Adrenal gland (tissue), 12 donors: ENCODE data around the gene ARHGEF7. TPM values are rescaled to one million over a fixed set of nuclear protein-coding genes. Genes with fewer than 3 reads are reported as not detected.

Source experiments
- DNase-seq, 7 donors: peaks; one replicate each; pipeline ENCODE4 v3.0.0-alpha.2; 2019 to 2020
- H3K27ac ChIP-seq, 5 donors: fragments of 200-600 bp; sonication (generic) in 4 of 5; 1 replicate in 3 of 5; 2 replicates in 2 of 5; pipeline versions ENCODE4 v1.5.1 to v1.8.0; 2016 to 2020; ENCODE audit warnings: mild to moderate bottlenecking in 1 of 5
- H3K27me3 ChIP-seq: fragments of 200-600 bp; 2 replicates; pipeline ENCODE4 v1.8.0; 2021
- H3K36me3 ChIP-seq, 2 donors: fragments of 200-600 bp; replicated peaks in 1 of 2; 1 replicate in 1 of 2; 2 replicates in 1 of 2; pipeline versions ENCODE4 v1.5.1 to v1.8.0; 2018 to 2022
- H3K4me1 ChIP-seq, 2 donors: fragments of 200-600 bp; replicated peaks in 1 of 2; 1 replicate in 1 of 2; 2 replicates in 1 of 2; pipeline versions ENCODE4 v1.5.1 to v1.8.0; 2018 to 2021
- H3K4me3 ChIP-seq, 4 donors: fragments of 200-600 bp; sonication (generic) in 3 of 4; one replicate each; pipeline ENCODE4 v1.5.1; 2016 to 2018
- H3K9me3 ChIP-seq, 3 donors: fragments of 200-600 bp; sonication (generic) in 1 of 3; replicated peaks in 1 of 3; 1 replicate in 2 of 3; 2 replicates in 1 of 3; pipeline versions ENCODE4 v1.5.1 to v1.8.0; 2016 to 2021
- POLR2A ChIP-seq, 2 donors: fragments of 450-650 bp; IDR thresholded peaks; one replicate each; pipeline ENCODE4 v1.6.1; 2017; ENCODE audit warnings: antibody characterized with exemption in 2 of 2, mild to moderate bottlenecking in 2 of 2, moderate library complexity in 1 of 2
- WGBS, 4 donors: extraction: QIAGEN DNeasy Blood & Tissue Kit in 2 of 4; methylation state at CpG; one replicate each; pipeline versions ENCODE4 v1.1.5 to v1.1.7; 2013 to 2017; 5-methylcytosine and 5-hydroxymethylcytosine counted together
- intact Hi-C, 2 donors: fragments of 100-400 bp; cut with DNase I; formaldehyde crosslinking; loops; one replicate each; pipeline versions ENCODE4 v1.14.1 to v1.15.0; 2022 to 2023
- polyA plus RNA-seq, 3 donors: library from polyadenylated mRNA; stranded (reverse); fragments of 200-250 nt in 2 of 3; fragments of 350-450 nt in 1 of 3; fragmentation: Illumina TruSeq in 1 of 3; extraction: RNeasy Lipid Tissue Mini Kit (QIAGEN cat#74804) in 1 of 3; gene quantifications; one replicate each; pipeline ENCODE4 v1.2.3, GENCODE V29; 2013 to 2014
- total RNA-seq, 9 donors: library from RNA; depleted of rRNA in 4 of 9; stranded (reverse); fragments of >200 nt in 4 of 9; fragments of 120-200 nt in 1 of 9; fragmentation: NEBNext Ultra II Directional in 1 of 9; extraction: Animal tissue kit (Norgen Biotek cat#: 25700) in 1 of 9; gene quantifications; one replicate each; pipeline versions ENCODE4 v1.1.0 to v1.2.4, GENCODE V29; 2013 to 2023
- TF ChIP-seq, protein P1 (sequence below), 6 experiments: fragments of 450-650 bp in 4 of 6; fragments of 200-600 bp in 2 of 6; sonication (generic) in 1 of 6; IDR thresholded peaks; 1 replicate in 5 of 6; 2 replicates in 1 of 6; pipeline versions ENCODE4 v1.5.1 to v1.8.0; 2016 to 2021; ENCODE audit warnings: antibody characterized with exemption in 6 of 6, mild to moderate bottlenecking in 2 of 6, moderate library complexity in 1 of 6
- donor health status: healthy with polysubstance abuse.
- donor health status: Bipolar disorder and iron deficiency.
- donor health status: DM: yes; HTN: yes; CAD: no.
- donor health status: DM: no; HTN: no; CAD: no.
- donor health status: DM: no; HTN: no; CAD: no.
- donor health status: DM: yes; HTN: yes; CAD: no.

ARHGEF7 gene
- total and polyA plus RNA-seq, 12 donors: 25.3 to 69.3 (median 53.2) TPM

DNA sequence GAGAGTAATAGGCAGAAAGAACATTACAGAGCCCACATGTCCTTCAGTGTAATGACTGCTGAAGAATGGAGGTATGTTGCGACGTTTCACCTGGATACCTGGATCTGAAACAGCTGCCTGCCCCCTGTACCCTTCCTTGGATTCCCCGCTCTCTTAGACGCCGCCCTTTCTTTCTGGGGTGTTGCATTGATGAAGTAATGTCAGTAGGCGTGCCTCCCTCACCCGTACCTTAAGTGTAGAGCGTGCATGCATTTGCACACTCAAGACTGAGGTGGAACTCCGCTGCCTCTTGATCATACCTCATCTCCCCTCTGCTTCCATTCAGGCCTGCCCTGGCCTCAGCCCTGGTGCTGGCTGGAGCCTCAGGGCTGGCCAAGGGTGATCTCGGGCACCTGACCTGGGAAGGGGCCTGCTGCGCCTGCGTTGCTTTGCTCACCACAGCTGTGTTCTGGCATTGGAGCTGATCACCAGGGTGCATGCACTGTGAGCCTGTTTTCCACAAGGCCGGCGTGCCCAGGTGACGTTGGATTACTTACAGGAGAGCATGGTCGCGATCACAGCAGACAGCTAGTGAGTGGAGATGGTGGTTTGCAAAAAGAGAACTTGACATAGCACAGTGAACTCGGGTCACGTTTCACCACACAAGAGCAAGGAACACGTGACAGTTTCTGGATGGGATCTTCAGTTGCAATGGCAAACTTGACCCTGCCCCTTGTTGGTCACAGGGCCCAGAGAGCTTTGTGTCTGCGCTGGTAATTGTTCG is 99.0 kb downstream of the ARHGEF7 start:
- Histone ChIP-seq H3K27me3 (no peaks in the 10 kb centered on the region), H3K9me3 (no peaks in the 10 kb centered on the region), H3K27ac (no peak overlapping the region), H3K4me1 (peaks cover 12 to 30% of the 10 kb centered on the region in 2 donors), H3K36me3 (no peaks in the 10 kb centered on the region), H3K4me3 (no peak overlapping the region)
- intact Hi-C loops: loop anchor here in 1 of 2 donors (10.0 kb wide), 1 partner anchor 299 kb away; the partner anchor contains the start of gene ANKRD10
- no peak for DNase-seq
- WGBS, 4 donors: 79 to 86% (median 82%) methylated on average over 18 to 22 of the region's 22 CpGs
- TF ChIP-seq, protein P1, sequence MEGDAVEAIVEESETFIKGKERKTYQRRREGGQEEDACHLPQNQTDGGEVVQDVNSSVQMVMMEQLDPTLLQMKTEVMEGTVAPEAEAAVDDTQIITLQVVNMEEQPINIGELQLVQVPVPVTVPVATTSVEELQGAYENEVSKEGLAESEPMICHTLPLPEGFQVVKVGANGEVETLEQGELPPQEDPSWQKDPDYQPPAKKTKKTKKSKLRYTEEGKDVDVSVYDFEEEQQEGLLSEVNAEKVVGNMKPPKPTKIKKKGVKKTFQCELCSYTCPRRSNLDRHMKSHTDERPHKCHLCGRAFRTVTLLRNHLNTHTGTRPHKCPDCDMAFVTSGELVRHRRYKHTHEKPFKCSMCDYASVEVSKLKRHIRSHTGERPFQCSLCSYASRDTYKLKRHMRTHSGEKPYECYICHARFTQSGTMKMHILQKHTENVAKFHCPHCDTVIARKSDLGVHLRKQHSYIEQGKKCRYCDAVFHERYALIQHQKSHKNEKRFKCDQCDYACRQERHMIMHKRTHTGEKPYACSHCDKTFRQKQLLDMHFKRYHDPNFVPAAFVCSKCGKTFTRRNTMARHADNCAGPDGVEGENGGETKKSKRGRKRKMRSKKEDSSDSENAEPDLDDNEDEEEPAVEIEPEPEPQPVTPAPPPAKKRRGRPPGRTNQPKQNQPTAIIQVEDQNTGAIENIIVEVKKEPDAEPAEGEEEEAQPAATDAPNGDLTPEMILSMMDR (IDR thresholded peaks at IDR 0.05): no peak

DNA sequence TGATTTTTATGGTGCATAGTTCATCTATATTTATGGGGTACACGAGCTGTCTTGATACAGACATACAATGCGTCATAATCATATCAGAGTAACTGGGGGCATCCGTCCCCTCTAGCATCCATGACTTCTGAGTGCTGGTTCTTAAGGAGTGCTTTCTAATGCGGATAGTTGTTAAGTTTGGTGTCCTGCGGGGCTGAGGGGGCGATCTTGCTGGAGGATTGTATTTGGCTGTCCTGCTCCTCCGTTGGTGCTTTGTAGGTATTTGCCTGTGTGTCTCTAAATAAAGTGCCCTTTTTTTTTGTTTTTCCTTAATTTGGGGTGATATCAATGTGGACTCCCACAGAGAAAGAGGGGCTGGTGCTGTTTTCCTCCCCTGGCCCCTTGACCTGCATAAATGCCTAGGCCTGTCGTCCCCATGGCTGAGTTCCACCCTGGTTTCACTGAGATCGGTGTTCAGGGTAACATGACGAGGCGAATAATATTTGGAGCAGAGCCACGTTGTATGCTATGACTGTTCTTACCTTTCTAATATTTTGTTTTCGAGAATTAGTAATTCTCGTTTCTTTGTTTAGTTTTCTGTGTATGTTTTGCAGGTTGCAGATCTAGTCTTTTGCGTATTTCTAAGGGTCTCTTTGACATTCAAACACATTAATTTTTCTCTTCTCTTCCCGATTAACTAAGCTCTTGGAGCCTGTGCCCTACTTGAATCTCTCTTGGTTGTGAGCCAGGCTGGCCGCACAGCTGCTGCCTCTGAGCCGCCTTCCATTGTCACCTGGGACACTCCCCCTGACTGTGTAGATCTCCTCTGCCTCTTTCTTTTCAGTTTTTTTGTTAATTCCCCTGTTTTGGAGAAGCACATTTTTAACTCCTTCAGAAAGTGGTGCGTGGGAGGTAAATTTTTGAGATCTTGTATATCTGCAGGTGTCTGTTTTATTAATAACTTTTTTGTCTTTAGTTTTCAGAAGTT is 100.3 kb downstream of the ARHGEF7 start:
- Histone ChIP-seq H3K9me3 (no peaks in the 10 kb centered on the region), H3K27ac (no peak overlapping the region), H3K4me1 (peaks cover 12 to 31% of the 10 kb centered on the region in 2 donors), H3K27me3 (no peaks in the 10 kb centered on the region), H3K4me3 (no peak overlapping the region), H3K36me3 (no peaks in the 10 kb centered on the region)
- intact Hi-C loops: loop anchor here (5.0 to 10.0 kb wide), 3 partner anchors 63 to 301 kb away; partner anchors contain the start of gene ANKRD10 (in 1 of the 2)
- WGBS, 4 donors: 80 to 89% (median 85%) methylated on average over 19 of the region's 19 CpGs
- DNase-seq: no peak
- TF ChIP-seq POLR2A (IDR thresholded peaks at IDR 0.05): no peak
- TF ChIP-seq, protein P1 (IDR thresholded peaks at IDR 0.05): no peak

DNA sequence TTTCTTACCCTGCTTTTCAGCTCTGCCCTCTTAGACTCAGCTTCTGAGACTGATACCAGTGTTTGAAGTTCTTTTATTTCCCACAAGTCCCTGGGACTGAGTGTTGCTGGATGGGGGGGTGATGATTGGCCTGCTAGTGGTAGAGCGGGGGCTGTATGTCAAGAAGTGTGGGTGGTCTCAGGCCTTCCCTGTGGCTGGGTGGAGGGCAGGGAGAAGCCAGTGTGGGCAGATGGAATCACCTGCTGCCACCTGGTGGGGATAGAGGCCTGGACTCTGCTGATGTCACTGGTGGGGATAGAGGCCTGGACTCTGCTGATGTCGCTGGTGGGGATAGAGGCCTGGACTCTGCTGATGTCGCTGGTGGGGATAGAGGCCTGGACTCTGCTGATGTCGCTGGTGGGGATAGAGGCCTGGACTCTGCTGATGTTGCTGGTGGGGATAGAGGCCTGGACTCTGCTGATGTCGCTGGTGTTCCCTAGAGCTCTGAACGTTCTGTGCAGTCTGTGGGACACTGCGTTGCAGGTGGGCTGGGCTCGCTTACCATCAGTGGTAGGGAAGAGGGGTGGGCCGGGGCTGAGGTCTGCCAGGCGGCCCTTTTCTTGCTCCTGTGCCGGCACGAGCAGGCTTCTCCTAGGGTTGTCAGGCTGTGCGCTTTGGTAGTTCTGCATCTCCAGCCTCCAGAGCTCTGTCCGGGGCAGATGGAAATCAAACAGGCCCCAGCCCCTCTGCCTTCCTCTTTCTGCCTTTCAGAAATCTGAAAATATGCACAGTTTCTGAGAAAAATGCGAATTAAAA is 101.3 kb downstream of the ARHGEF7 start:
- WGBS, 4 donors: 83 to 92% (median 89%) methylated on average over 11 to 15 of the region's 15 CpGs
- DNase-seq: peak in 3 of 7 donors; percentile 34 to 69 (median 41)
- intact Hi-C loops: loop anchor here (5.0 to 10.0 kb wide), 3 partner anchors 64 to 302 kb away; partner anchors contain the start of gene ANKRD10 (in 1 of the 2)
- peaks cover 12 to 23% of the 10 kb centered on the region in 2 donors for H3K4me1 ChIP-seq
- no peak overlapping the region for H3K4me3 ChIP-seq
- no peaks in the 10 kb centered on the region for H3K9me3 ChIP-seq
- no peak overlapping the region for H3K27ac ChIP-seq
- no peaks in the 10 kb centered on the region for H3K27me3 ChIP-seq
- TF ChIP-seq POLR2A (IDR thresholded peaks at IDR 0.05): no peak
- TF ChIP-seq, protein P1 (IDR thresholded peaks at IDR 0.05): peak in 5 of 6 experiments; percentile 10 to 47 (median 28)
- H3K36me3 ChIP-seq: no peaks in the 10 kb centered on the region
